ACHN (cell line): ENCODE results near the gene DISP1.

ENCODE experiments used
- DNase-seq: peaks from one replicate; pipeline ENCODE4 v3.0.0-alpha.2; 2015
- in situ Hi-C: cut with HindIII; loops from 2 replicates; pipeline ENCODE4 v1.10.0; 2017; ENCODE audit warnings: low sequenced_read_pairs, low pct_ligation_motif_present, low pct_unique_long_range_greater_than_20kb

The DISP1 gene

DNA sequence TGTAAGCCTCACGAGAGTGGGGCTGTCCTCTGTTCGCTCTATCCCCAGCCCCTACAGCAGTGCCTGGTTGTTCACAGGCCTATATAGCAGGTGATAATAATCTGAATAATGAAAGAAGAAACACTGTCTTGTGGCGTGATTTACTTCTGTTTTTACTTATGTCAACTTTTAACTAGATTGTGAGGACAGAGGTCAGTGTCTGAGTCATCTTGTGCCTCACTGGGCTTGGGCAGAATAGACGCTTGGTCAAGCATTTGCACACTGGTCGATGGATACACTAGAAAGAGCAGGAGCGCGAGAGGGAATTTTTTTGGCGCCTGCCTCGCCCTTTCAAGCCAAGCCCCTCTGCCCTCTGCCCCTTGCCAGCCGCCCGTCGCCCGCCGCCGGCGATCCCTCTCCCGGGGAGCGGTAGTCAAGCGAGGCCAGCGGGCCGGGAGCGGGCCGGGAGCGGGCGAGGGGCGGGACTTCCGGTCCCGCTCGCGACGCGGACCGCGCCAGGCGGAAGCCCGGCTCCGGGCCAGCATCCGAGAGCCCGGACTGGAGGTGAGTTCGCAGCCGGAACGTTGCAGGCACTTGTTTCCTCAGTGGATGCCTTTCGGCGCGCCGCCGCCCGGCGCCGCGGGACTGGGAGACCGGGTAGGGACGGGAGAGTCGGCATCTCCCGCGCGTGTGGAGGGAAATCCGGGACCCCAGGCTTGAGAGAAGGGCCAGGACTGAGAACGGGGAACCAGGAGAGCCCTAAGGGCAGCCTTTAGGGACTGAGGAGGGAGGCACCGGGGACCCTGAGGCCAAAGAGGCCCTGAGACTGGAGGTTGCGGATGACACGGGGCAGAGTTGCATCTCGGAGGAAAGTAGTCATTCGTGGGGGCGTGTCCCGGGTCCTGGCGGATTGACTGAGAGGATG lies at the start of gene DISP1:
DISP1 (plus strand) TSS at position 504 of the 904 bp plus-strand sequence. CDS start 127,785 bp downstream, outside the sequence.
- in situ Hi-C loops, result no loop called here
- DNase-seq, result peak; percentile 92

- no peak for DNase-seq
- in situ Hi-C loops, result no loop called here
These were observed 47.7 kb upstream of the DISP1 start for GRCh38 chr1:222767152-222767571.

GRCh38 chr1:222768592-222768991 lies 46.2 kb upstream of the DISP1 start:
- DNase-seq, result no peak
- in situ Hi-C loops, result no loop called here

- peak; percentile 23 for DNase-seq
- in situ Hi-C loops, result no loop called here
These were observed 45.7 kb upstream of the DISP1 start for GRCh38 chr1:222769181-222769580.

- in situ Hi-C loops, result no loop called here
- no peak for DNase-seq
These were observed 44.7 kb upstream of the DISP1 start for GRCh38 chr1:222769971-222770620.

DNA sequence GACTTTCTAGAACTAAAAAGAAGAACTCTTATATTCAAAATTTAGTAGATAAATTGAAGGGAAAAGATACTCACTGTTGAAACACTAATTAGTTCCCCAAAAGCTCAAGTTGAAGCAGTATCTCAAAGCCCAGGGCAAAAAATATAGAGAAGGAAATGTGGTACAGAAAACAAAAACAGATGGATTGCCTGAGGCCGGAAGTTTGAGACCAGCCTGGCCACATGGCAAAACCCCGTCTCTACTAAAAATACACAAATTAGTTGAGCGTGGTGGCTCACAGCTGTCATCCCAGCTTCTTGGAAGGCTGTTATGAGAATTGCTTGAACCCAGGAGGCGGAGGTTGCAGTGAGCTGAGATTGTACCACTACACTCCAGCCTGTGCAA lies 41.9 kb upstream of the DISP1 start:
- in situ Hi-C loops, result no loop called here
- DNase-seq, result no peak

- in situ Hi-C loops, result no loop called here
- no peak for DNase-seq
These were observed 37.4 kb upstream of the DISP1 start for GRCh38 chr1:222777463-222777862.

DNA sequence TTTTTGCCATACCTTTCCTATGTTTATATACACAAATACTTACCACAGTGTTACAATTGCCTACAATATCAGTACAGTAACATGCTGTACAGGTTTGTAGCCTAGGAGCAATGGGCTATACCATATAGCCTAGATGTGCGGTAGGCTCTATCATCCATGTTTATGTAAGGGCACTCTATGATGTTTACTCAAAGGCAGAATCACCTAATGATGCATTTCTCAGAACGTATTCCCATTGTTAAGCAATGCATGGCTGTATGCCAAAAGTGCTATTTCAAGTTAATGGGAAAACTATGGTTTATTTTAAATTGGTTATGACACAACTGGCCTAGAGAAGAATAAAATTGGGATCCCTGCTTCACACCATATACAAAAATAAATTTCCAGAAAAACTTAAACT lies 36.9 kb upstream of the DISP1 start:
- no peak for DNase-seq
- in situ Hi-C loops, result no loop called here

GRCh38 chr1:222781251-222781650 lies 33.6 kb upstream of the DISP1 start:
- no peak for DNase-seq
- in situ Hi-C loops, result no loop called here

- in situ Hi-C loops, result no loop called here
- no peak for DNase-seq
These were observed 31.8 kb upstream of the DISP1 start for GRCh38 chr1:222783051-222783450.

DNA sequence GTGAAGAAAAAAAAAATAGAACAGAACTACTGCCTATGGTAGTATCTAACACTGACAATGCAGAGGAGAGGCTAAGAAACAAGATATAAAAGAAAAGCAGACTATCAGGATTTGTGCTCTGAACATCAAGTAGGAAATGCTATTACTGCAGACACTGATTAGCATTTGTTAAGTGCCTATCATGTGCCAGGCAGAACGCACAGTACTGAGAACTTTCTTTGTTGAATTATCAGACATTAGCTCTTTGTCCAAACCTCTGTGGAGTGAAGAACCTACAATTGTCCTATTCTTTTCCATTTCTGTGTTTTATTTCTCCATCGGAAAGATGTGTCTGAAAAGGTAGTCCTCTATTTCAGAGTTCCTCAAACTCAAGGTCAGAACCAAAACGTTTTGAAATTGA lies 30.5 kb upstream of the DISP1 start:
- in situ Hi-C loops, result no loop called here

DNA sequence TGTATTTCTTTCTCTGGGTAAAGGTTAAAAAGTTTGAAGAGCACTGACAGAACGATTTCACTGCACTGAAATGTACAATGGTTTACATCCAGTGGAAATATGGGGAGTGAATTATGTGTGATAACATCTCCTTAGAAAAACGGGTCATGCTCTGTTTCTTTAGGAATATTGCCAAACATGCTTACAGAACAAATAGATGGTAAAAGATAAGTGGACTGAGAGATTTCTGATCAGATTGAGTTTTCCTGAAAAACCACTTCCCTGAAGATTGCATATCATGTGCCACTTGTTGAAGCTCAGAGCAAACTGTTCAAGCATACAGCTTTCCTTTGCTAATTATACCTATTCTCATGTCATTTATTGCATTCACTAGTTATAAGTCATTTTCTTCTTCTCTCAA lies 29.9 kb upstream of the DISP1 start:
- in situ Hi-C loops, result no loop called here

More for the DNA sequence above, 30.5 kb upstream of the DISP1 start:
- DNase-seq, result no peak

DNA sequence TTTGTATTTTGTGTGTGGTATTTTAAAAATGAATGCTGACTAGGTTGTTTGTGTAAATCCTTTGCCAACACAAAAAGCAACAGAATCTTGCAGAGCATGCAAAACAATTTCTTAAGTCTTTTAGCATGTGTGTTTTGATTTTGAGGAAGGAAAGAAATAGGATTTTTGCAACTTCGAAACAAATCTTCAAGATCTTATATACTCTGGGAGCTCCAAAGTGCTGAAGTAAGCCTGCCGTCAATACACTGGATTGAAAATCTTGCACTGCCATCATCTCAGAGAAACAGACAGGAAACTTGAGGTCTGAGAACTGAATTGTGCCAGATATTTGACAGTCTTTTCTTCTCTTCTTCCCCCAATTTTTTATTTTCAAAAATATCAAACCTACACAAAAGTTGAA lies 29.3 kb upstream of the DISP1 start:
- DNase-seq, result no peak
- in situ Hi-C loops, result no loop called here

More for the DNA sequence above, 29.9 kb upstream of the DISP1 start:
- no peak for DNase-seq

DNA sequence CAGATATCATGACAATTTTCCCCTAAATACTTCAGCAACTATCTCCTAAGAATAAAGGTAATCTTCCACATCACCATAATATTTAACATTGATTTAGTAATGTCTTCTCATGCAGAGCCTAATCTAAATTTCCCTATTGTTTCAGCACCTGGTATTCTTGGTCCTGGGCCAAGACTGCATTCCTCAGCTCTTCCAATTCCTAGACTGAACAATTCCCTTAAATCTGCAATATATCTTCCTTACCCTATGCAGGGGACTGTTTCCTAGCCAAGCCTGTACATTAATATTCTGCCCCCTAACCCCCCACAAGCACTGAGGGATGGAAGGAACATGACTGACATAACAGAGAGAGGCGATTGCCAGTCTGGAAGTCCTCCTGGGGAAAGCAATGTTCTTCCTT lies 28.7 kb upstream of the DISP1 start:
- DNase-seq, result no peak
- in situ Hi-C loops, result no loop called here

DNA sequence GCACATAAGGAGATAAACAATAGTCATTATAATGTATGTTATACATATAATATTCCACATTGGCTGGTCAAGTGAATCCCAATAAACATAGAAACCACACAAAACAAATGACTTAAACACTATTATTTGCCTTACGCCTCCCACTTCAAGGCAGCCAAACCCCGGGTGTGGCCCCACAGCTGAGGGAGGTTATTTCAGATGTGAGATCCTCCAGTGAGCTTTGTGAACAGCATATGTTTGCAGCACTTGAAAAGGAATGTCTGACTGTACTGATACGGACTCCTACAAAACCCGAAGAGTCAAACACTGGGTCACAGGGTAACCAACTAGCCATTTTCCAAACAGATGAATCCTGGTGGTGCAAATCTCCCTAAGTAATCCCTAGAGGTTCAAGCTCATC lies 27.1 kb upstream of the DISP1 start:
- in situ Hi-C loops, result no loop called here

DNA sequence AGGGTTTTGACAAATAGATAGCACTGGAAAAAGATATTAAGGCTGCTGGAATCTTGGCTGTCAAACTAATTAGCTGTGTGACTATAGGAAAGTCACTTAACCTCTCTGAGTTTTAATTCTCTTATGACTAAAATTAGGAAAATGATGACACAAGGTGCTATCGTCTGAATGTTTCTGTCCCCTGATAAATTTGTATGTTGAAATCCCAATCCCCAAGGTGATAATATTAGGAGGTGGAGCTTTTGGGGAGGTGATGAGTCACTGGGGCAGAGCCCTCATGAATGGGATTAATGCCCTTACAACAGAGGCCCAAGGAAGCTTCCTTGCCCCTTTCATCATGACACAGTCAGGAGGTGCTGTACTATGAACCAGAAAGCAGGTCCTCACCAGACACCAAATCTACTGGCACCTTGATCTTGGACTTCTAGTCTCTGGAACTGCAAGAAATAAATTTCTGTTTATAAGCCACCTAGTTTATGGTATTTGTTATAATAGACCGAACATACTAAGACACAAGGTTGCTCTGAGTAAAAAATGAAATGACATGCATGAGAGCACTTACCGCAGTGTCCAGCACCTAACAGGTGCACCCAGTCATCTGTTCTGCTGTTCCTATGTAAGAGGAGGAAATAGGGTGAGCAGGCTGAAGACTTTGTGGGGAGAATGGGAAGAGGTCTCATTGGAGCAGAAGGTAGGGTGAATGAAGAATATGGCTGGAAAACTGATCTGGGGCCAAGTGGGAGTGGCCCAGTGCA lies 26.3 kb upstream of the DISP1 start:
- in situ Hi-C loops, result no loop called here
- DNase-seq, result no peak

More for the DNA sequence above, 27.1 kb upstream of the DISP1 start:
- DNase-seq, result no peak

GRCh38 chr1:222790115-222790514 lies 24.7 kb upstream of the DISP1 start:
- in situ Hi-C loops, result loop anchor here (10.0 kb wide), 1 partner anchor 295 kb away; no protein-coding TSS in a partner anchor
- no peak for DNase-seq

DNA sequence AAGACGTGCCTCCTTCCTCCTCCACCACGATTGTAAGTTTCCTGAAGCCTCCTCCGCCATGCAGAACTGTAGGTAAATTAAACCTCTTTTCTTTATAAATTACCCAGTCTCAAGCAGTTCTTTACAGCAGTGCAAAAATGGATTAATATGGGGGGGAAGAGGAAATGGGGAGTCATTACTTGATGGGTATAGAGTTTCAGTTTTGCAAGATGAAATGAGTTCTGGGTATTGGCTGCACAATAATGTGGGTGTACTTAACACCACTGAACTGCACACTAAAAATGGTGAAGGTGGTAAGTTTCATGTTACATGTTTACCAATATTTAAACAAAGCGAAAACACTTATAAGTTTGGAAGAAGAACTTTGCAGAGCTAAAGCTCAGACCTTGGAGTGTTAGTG lies 24.3 kb upstream of the DISP1 start:
- in situ Hi-C loops, result loop anchor here (10.0 kb wide), 1 partner anchor 294 kb away; no protein-coding TSS in a partner anchor
- DNase-seq, result no peak
